Measurements from ENCODE around the gene CELF2.

Gene CELF2

DNA sequence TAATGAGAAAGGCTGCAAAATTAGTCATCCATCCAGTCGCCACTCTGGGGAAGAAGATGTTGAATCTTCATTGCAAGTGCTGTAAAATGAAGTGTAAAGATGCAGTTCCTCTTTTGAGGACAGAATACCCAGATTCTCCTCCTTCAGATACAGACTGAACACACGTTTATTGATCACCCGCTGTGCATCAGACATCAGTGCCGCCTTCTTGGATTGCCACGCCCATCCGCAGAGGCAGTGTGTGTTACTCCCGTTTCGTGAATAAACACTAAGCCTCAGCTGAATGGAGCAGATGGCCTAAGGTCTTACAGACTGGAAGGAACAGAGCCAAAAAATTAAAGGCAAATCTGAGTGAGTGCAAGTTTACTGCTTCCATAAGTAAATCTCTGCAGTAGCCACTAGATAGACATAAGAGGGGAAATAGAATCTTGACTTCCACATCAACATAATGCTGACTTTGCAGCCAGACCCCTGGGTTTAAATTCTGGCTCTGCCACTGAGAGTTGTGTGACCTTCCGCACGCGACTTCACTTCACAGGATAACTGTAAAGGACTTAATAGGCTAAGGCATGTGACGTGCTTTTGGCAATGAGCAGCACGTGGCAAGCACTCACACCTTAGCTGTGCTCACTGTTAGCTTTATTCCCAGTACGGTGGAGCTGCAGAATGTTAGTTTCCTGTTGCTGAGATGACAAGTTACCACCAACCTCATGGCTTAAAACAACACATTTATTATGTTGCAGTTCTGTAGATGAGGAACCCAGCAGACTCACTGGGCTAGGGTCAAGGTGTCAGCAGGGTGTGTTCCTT is 285.9 kb downstream of the CELF2 start:
- DNase-seq (ENCODE audit: low spot score): peak; percentile 20

DNA sequence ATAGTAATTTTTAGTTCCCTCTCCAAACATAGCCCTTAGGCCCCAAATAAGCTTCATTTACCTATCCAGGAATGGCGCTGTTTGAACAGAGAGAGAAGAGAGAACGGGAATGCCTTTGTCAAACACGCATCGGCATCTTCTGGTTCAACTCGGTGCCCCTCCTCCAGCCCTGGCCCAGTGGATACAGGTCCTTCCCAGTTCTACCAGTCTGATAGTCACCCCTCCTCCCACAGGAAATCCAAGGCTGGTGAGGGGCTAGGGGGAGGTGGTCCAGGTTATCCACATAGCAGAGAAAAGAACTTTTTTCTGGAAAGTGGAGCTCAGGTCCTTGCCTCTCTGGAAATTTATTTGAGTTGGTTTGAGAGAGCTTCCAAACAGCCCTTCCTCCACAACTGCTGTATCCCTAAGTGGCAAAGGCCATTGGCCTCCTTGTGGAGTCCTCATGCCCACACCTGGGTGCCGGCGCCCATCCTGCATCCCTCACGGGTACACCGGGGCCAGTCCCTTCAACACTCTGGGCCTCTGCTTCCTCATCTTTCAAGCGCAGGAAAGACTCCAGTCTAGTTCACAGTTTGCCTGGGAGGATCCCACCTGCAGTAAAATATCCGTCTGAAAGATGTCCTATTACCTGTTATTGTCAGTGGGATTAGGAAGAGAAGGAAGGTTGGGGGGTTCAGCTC is 287.4 kb downstream of the CELF2 start:
- DNase-seq (ENCODE audit: low spot score): no peak

DNA sequence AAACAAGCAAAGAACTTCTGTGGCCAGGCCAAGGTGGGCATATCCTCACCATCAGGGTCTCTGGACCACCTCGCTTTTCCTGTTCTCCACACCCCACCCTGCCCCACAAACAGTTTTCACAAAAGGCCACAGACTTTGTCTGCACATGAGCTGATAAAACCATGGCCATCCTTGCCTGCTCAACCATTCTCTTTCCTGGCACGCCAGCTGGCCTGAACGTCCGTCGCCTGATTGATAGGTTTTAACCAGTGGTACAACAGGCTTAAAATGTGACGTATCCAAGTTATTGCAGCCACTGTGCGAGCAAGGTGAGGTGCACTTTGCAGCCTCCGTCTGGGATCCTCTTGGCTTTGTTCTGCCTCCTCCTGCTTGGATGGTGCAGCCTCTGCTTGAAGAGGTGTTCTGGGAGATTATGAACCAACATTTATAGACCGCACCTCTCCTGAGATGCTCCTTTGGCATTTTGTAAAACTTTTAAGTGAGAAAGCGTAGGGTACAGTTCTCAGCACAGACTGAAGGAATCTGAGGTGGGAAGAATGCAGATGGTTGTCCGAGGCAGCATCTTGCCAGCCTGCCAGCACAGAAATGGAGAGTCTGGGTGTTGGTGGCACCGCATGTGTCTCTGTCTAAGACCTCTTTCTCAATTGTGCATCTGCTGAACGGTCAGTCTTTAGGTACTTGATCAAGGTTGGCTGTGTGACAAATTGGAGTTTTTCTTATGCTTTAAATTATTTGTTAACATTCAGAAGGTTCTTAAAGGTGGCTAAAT is 288.3 kb downstream of the CELF2 start:
- DNase-seq (ENCODE audit: low spot score): no peak

DNA sequence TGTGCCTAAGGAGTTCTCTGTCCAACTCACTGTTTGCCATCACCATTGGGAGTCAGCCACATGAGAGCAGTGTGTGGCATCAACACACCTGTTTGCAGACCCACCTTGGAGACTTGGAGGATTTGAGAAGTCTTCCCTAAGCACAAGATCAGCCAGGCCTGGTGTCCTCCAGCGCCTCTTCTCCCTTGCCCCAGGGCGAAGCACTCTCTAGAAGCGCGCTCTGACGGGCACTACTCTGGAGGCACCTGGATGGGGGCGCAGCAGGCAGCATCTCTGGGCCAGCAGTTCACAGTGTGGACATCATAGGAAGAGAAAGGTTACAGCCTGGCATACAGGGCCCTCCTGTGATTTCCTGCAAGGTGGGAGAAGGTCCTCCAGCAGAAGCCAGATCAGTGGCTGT is 289.3 kb downstream of the CELF2 start:
- DNase-seq (ENCODE audit: low spot score): no peak

DNA sequence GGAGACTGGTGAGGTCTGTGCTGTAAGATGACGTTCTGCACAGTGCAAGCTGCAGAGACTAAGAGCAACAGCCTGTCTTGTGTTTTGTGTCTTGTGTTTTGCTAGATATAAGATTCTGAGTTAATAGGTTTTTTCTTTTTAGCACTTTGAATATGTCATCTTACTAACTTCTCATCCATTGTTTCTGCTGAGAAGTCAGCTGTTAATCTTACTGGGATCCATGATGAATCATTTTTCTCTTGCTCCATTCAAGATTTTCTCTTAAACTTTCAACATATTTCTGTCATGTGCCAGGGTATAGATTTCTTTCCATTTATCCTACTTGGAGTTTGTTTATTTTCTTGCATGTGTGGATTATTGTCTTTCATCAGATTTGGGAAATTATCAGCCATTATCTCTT is 290.3 kb downstream of the CELF2 start:
- no peak for DNase-seq (ENCODE audit: low spot score)

DNA sequence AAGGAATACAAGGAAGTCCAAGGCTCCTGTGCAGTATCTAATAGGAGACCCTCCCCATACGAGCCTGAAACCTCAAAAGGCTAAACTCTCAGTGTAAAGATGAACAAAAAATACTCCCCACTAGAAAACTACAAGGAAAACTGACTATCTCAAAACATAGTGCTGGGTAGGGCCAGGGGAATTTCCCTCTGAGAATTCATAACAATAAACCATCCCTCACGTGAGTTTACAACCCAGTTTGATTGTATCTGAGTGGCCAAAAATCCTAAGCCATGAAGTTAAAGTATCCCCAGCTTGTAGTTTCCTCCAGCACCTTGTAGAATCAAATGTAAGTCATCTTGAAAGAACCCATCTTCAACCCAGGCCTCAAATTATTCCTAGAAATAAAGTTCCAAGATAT is 293.4 kb downstream of the CELF2 start:
- DNase-seq (ENCODE audit: low spot score): no peak

DNA sequence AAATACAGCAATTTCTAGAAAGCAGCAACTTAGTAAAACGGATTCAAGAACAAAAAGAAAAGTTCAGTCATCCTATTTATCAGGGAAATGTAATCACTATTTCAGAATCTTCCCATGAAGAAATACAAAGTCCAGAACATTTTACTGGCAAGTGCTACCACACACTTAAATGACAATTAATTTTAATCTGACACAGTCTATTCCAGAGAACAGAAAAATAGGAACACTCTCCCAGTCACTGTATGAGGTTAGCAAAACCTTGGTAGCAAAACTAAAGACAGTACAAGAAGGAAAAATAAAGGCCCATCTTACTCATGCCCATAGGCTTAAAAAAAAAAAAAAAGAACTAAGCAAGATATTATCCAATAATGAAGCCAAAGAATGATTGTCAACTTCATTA is 295.8 kb downstream of the CELF2 start:
- DNase-seq (ENCODE audit: low spot score): no peak

DNA sequence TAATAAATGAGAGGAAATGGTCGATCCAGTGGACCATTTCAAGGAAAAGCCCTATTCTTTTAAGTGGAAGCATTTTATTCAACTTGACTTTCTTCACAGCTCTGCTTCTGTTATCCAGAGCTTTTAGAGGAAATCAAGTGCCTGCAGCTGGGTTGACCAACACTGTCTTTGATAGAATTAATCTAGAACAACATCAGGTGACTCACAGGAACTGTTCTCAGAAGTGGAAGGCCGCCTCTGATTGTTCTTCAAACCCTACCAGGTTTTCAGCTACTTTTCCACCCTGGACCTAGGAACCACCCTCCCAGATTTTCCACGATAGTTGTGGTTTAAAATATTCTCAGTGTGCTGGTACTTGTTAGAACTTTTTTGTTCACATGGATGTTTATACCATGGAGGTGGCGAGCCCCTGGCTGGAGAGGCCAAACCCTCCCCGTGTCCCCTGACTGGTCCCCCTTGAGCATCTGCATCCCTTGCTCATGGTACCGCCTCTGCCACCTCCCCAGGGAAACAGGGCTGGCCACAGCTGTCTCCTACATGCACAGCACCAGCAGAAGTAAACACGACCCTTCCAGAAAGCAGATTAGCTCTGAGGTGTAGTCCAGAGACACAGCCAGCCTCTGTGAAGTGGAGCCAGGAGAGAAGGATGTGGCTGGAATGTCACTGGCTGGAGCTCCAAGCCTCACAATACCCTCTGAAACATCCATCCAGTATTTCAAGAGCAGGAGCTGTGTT is 300.4 kb downstream of the CELF2 start:
- DNase-seq (ENCODE audit: low spot score): no peak

DNA sequence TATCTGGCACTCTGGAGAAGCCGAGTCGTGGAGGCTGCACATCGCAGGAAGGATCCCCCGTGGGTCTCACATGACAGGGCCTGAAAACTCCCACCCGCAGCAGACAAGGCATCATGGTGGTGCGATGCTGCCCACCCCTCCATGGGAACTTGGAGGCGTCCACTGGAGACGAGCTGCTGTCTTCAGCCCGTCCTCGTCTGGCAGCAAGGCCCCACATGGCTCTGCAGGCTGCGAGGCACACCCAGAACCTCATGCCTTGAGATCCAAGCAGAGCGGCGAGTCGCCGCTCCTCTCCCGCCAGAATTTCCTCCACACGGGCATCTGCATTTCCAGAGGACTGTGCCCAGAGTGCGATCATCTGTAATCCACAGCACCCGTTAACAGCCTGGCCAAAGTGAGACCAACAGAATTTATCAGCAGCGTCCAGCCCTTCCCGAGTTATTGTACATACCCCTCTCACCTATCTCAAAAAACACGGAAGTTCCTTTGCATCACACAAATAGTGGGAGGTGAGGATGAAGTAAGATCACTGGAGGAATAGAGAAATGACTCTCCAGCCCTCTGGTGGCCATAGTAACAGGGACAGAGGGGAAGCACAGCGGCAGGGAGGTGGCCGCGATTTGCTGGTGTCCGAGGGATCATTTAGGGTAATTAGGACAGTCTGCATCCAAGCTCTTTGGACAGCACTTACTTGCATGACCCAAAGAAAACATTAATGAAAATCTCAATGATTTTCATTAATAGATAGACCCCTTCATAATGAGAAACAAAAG is 301.3 kb downstream of the CELF2 start:
- DNase-seq (ENCODE audit: low spot score): no peak

DNA sequence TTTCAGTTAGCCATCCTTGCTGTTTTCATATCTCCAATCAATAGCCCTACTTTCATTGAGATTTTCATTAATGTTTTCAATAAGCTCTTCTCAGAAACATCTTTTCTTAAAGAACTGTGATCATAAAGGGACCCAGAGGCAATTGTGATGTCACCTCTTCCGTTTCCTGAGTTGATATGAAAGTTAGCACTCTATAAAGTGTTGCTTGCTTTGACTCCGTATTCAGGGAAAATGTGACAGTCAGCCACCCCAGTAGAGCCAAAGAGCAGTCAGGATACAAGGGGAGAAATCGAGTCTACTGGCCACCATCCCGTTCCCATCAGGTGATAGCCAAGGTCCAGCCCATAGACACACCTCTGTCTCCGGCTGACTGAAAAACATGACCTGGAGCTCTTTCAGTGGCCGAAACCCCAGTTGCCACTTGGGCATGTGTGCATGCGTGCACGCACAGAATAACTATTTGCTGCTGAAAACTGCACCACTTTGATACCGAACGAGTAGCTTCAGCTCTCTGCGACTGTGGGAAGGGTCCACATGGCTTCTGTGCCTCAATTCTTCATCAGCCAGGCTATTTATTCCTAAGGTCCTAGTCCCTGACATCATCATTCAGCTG is 302.4 kb downstream of the CELF2 start:
- no peak for DNase-seq (ENCODE audit: low spot score)

DNA sequence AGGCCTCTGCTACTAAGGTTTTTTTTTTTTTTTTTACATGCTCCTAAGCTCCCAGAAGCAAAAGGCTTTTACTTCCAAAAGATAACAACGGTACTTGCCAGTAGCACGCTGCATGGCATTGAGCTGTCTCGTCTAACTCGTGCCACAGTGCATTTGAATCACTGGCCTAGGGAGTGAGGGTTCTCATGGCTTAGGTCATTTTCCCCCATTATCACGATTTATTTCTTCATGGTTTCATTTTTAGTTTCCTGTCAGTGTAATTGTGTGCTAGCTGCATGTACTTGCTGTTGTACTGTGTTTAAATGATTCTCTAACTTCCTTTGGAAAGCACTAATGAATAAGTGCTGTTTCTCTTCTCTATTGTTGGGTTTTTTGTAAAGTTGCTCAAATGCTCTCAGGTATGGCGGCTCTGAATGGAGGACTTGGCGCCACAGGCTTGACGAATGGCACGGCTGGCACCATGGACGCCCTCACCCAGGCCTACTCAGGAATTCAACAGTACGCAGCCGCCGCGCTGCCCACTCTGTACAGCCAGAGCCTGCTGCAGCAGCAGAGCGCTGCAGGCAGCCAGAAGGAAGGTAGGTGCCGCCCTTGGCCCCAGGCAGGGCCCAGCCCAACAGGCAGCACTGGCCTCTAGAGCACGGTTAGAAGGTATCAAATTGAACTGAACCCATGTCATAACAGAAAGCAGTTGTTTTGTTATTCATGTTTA is 303.3 kb downstream of the CELF2 start:
- no peak for DNase-seq (ENCODE audit: low spot score)

DNA sequence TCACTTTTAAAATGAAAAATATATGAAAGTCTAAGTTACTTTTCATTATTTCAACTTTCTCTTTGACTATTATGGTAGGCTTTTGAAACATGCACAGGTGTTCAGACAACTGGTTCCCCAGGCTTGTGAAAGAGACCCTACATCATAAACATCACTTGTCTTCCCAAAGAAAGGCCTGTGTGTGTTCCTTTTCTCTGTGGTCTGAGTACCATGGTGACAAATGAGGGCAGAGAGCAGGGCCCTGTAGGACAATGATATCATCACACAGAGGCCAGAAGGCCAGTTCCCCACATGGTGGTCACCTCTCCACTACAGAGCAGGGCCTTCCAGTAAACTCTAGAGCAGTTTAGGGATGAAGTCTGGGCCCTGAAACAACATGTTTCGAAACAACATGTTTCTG is 305.0 kb downstream of the CELF2 start:
- DNase-seq (ENCODE audit: low spot score): no peak

DNA sequence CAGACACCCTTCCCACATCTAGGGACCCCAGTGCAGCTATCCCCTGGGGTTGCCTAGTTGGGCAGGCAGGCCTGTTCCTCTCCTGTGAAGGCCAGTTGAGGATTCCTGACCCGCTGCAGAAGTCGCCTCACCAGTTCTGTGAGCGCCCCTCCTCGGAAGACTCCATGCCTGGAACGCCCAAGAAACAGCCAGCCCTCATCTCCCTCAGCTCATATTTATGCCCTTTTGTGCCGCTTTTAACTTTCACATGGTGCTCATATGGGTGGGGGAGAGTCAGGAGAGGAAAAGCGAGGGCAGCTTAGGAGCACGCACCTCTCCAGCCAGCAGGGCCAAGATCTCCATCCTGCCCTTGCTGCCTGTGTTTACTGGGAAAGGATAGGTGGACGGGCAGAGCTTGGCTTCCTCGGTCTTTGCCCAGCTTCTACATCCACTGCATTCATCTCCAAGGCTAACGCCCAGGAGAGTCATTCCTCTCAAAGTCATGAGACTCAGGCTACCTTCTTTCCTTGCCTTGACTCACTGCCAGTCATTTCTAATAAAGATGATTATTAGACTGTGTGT is 307.2 kb downstream of the CELF2 start:
- DNase-seq (ENCODE audit: low spot score): no peak

DNA sequence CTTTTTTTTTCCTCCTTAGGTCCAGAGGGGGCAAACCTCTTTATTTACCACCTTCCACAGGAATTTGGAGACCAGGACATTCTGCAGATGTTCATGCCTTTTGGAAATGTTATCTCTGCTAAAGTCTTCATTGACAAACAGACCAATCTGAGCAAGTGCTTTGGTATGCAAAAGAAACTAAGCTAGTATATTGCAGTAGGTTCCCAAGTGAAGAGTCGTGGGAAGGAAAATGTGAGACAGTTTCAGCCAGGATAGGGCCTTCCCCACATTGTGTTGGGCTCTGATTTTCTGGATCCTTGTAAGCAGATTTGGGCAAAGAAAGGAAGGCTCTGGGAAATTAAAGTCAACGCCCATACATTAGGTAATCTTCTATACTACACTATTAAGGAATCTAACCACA is 308.1 kb downstream of the CELF2 start:
- no peak for DNase-seq (ENCODE audit: low spot score)

DNA sequence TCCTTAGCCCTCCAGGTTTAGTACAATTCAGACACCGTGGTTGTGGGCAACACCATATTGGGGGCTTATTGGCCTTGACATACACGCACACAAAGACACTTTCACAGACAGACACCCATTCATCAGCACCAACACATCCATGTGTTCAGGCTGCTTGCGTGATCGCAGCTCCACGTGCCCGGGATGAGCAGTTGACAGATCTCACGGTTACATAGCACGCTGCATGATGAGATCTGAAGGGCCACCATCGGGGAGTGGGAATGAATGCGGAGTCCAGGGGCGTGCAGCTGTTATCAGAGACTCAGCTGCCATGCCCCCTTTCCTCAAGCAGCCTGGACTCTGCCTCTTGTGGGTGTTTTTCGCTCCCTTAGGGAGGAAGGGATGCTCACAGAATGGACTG is 308.6 kb downstream of the CELF2 start:
- DNase-seq (ENCODE audit: low spot score): no peak

DNA sequence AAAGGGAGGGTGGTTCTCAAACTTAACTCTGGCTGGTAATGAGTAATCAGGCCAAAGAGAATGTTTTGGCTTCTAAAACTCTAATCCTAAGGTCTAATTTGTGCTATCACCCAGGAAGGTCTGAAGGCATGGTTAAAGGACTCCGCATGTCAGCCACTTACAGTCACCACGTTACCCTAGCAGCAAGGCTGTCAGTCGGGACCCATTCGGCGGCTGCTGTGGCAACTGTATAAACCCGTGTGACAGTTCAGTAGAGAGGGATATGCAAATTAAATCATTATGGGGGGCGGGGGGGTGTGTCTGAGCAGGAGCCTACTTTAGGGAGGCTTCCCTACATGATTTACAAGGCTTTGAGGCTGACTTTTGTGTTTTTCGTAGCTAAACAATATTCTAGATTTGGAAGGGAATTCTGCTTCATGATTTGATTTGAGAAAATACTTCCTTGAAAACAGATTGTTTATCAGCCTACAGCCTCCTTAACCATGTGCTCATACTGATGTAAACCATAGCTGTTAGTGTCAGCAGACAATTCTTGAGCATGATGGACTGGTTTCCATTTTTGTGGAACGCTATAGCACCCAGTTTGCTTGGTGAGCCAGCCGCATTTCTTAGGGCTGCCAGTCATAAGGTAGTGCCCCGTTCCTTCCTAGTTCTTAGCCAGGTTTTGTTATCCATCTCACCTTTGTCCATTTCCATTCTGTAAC is 309.4 kb downstream of the CELF2 start:
- no peak for DNase-seq (ENCODE audit: low spot score)

DNA sequence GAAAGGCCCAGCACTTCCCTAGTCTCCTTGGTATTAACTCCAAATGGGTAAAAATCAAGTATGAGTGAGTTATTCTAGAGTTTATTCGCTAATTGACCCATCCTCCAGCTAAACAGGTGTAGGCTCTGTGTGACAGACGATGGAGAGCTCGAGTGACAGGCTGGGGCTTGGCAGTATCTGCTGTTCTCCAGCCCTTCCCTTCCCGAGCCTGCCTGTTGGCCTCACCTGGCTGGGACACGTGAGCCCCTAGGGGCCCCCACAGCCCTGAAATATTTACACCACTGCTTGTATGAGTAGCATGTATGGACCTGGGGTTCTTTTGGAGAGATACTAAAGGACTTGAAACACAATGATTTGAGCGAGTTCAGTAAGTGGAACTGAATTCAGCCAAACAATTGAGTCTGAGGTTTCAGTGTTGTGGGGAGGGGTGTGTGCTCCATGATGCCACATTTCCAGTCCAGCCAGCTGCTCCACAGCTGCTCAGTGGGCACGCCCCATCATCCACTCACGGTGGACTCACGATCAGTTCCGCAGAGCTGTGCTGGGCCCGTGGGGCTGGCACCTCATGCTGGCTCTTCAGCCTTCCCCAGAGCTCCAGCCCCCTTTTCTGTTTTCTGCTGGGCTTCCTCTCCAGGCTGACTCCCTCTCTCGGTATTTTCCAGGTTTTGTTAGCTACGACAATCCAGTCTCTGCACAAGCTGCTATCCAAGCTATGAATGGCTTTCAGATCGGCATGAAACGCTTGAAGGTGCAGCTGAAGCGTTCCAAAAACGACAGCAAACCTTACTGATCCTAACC is 310.8 kb downstream of the CELF2 start:
- peak; percentile 25 for DNase-seq (ENCODE audit: low spot score)

DNA sequence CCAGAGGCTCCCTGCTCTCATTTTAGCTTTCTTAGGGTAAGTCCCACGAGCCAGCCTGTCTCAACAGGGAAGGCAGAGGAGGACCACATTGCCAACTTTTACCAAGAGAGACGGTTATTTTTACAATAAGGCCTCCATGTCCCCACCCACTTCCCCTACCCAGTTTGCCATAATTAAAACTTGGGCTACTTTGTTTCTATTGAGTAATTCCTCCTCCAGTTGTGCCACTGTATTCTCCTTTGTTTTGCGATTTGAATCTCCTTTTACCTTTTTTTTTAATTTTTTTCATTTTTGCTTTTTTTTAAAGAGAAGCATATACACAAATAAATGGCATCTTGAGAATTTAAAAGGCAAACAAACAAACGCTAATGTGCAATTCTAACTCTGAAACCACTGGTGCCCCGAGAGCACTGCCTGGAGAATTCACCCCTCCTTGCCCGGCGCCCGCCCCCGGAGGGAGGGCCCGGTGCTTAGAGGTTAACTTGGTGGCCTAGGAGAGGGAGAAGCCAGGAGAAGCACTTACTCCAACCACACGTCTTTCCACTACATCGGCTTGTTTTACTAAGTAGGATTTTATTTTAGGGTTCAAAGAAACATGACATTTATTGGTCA is 311.5 kb downstream of the CELF2 start:
- DNase-seq (ENCODE audit: low spot score): no peak
